ENCODE data around the gene KIF18B.

Gene KIF18B

DNA sequence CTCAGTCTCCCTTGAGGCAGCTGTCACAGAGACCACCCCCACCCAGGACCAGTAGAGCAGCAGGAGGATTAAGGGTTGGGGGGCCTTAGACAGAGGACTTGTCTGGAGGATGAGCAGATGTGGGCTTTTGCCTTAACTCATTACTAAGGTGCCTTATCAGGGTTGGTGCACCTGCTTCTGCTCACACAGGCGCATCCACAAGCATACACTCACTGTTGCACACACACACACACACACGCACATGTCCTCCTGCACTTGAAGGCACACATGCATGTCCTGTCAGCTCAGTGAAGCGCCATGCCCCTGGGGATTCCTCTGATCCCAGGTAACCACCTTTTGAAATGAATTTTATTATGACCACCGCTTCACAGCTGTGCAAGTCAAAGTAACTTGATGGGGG lies 33.4 kb downstream of the KIF18B start:
- Histone ChIP-seq H3K4me3 (ENCODE audit: low read depth, low read length) (no peak overlapping the region), H3K27ac (no peak overlapping the region), H3K27me3 (ENCODE audit: insufficient read depth, low read depth, severe bottlenecking) (no peaks in the 10 kb centered on the region), H3K36me3 (no peaks in the 10 kb centered on the region), H3K9me3 (ENCODE audit: severe bottlenecking) (no peaks in the 10 kb centered on the region)
- no peak for DNase-seq
- no peak for TF ChIP-seq CTCF (IDR thresholded peaks at IDR 0.05; ENCODE audit: low read depth, low read length)

GRCh38 chr17:44913676-44914075 lies 33.9 kb downstream of the KIF18B start:
- no peak for DNase-seq
- no peaks in the 10 kb centered on the region for H3K36me3 ChIP-seq
- no peak for TF ChIP-seq CTCF (IDR thresholded peaks at IDR 0.05; ENCODE audit: low read depth, low read length)
- H3K27ac ChIP-seq: no peak overlapping the region
- no peaks in the 10 kb centered on the region for H3K9me3 ChIP-seq (ENCODE audit: severe bottlenecking)
- no peak overlapping the region for H3K4me3 ChIP-seq (ENCODE audit: low read depth, low read length)
- H3K27me3 ChIP-seq (ENCODE audit: insufficient read depth, low read depth, severe bottlenecking): no peaks in the 10 kb centered on the region

GRCh38 chr17:44912763-44913544 lies 34.6 kb downstream of the KIF18B start:
- no peak for TF ChIP-seq CTCF (IDR thresholded peaks at IDR 0.05; ENCODE audit: low read depth, low read length)
- no peak overlapping the region for H3K4me3 ChIP-seq (ENCODE audit: low read depth, low read length)
- no peaks in the 10 kb centered on the region for H3K9me3 ChIP-seq (ENCODE audit: severe bottlenecking)
- no peak for DNase-seq
- no peak overlapping the region for H3K27ac ChIP-seq
- no peaks in the 10 kb centered on the region for H3K36me3 ChIP-seq
- no peaks in the 10 kb centered on the region for H3K27me3 ChIP-seq (ENCODE audit: insufficient read depth, low read depth, severe bottlenecking)

- TF ChIP-seq CTCF (IDR thresholded peaks at IDR 0.05; ENCODE audit: low read depth, low read length): peak; percentile 96
- H3K27ac ChIP-seq: no peak overlapping the region
- no peaks in the 10 kb centered on the region for H3K9me3 ChIP-seq (ENCODE audit: severe bottlenecking)
- no peaks in the 10 kb centered on the region for H3K36me3 ChIP-seq
- no peak overlapping the region for H3K4me3 ChIP-seq (ENCODE audit: low read depth, low read length)
- H3K27me3 ChIP-seq (ENCODE audit: insufficient read depth, low read depth, severe bottlenecking): no peaks in the 10 kb centered on the region
- DNase-seq: peak; percentile 85
Observed at GRCh38 chr17:44911133-44912001, 36.2 kb downstream of the KIF18B start.

- H3K9me3 ChIP-seq (ENCODE audit: severe bottlenecking): no peaks in the 10 kb centered on the region
- no peaks in the 10 kb centered on the region for H3K36me3 ChIP-seq
- DNase-seq: no peak
- no peak for TF ChIP-seq CTCF (IDR thresholded peaks at IDR 0.05; ENCODE audit: low read depth, low read length)
- H3K27ac ChIP-seq: no peak overlapping the region
- no peaks in the 10 kb centered on the region for H3K27me3 ChIP-seq (ENCODE audit: insufficient read depth, low read depth, severe bottlenecking)
- no peak overlapping the region for H3K4me3 ChIP-seq (ENCODE audit: low read depth, low read length)
Observed at GRCh38 chr17:44910231-44911106, 37.1 kb downstream of the KIF18B start.

Measured in WERI-Rb-1 (cell line).